ENCODE measurements around the gene ELOVL5.

DNA sequence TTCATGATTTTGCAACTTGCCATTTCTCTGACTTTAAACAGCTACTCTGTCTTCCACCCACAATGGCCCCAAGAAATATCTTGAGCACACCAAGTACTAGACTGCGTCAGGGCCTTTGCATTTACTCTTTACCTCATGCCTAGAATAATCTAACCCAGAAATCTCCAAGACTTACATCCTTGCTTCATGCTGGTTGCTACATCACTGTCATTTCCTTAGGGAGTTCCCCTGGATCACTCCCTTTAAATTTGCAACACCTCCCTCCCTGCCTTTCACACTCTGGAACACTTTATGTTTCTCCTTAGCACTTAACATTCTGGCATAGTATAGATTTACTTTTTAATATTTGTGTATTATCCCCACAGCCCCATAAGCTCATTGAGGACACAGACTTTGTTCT lies 4.9 kb upstream of the ELOVL5 start:
- TF ChIP-seq ZNF274 (IDR thresholded peaks at IDR 0.05; ENCODE audit: low read depth, low read length) (no peak), YY1 (IDR thresholded peaks at IDR 0.05; ENCODE audit: insufficient read depth, insufficient read length) (no peak)
